ENCODE results near the gene HNRNPA0. TPM values are rescaled to one million over a fixed set of nuclear protein-coding genes. Genes with fewer than 3 reads are reported as not detected.

HNRNPA0 gene
- total RNA-seq, 4 donors from 2014 or later, result 5.9 to 44.7 (median 21.0) TPM

DNA sequence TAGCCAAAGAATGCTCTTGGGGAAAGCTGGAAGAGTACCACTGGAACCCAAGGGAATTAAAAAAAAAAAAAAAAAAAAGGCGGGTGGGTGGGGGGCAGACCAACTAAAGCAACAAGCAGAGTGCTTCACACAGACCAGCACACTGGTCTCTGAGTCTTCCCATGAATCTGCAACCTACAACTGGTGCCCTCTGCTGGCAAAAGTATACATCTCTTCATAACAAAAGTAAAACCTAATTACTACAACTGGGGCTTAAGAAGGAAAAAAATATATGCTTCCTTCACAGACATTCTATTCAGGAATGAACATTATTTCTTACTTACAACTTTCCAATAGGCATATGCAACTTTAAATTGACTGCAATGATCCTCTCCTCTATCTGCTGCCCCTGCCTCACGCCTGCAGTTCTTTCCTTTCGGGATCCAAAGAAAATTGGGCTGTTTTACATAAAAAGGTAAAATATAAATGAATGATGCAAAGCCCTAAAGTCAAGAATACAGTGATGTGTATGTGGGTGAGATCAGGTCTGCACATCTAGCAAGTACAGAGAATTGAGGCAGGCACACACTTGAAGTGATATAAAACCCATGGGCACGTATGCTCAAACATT is 11.0 kb downstream of the HNRNPA0 start:
- intact Hi-C loops (cut with DNase I; ENCODE audit: low total_unique reads), result no loop called here
- H3K27ac ChIP-seq, result no peak overlapping the region
- H3K4me1 ChIP-seq, result no peaks in the 10 kb centered on the region
- no peak for TF ChIP-seq POLR2A (IDR thresholded peaks at IDR 0.05)
- TF ChIP-seq, protein P1, sequence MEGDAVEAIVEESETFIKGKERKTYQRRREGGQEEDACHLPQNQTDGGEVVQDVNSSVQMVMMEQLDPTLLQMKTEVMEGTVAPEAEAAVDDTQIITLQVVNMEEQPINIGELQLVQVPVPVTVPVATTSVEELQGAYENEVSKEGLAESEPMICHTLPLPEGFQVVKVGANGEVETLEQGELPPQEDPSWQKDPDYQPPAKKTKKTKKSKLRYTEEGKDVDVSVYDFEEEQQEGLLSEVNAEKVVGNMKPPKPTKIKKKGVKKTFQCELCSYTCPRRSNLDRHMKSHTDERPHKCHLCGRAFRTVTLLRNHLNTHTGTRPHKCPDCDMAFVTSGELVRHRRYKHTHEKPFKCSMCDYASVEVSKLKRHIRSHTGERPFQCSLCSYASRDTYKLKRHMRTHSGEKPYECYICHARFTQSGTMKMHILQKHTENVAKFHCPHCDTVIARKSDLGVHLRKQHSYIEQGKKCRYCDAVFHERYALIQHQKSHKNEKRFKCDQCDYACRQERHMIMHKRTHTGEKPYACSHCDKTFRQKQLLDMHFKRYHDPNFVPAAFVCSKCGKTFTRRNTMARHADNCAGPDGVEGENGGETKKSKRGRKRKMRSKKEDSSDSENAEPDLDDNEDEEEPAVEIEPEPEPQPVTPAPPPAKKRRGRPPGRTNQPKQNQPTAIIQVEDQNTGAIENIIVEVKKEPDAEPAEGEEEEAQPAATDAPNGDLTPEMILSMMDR (IDR thresholded peaks at IDR 0.05), result peak; percentile 47 to 71 (median 58)
- DNase-seq, result peak; percentile 33 to 50
- no peaks in the 10 kb centered on the region for H3K27me3 ChIP-seq
- no peak overlapping the region for H3K4me3 ChIP-seq
- H3K36me3 ChIP-seq, result no peaks in the 10 kb centered on the region
- H3K9me3 ChIP-seq, result no peaks in the 10 kb centered on the region

DNA sequence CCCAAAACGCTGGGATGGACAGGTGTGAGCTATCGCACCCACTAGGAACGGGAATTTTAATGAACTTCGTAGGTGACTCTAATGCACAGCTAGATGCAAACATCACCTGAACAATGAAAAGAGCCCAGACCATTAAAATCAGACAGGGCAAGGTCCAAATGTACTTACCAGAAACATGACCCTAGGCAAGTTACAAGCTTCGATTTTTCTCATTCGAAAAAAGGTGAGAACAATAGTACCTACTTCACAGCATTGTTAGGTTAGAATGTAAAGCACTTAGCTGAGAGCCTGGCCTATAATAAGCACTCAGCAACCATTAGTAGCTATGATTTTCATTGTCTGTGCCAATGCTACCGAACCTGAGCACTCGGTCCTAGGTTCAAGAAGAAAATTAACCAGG is 12.4 kb downstream of the HNRNPA0 start:
- no peaks in the 10 kb centered on the region for H3K36me3 ChIP-seq
- DNase-seq, result no peak
- H3K4me1 ChIP-seq, result no peaks in the 10 kb centered on the region
- H3K27me3 ChIP-seq, result no peaks in the 10 kb centered on the region
- no peak overlapping the region for H3K27ac ChIP-seq
- no peaks in the 10 kb centered on the region for H3K9me3 ChIP-seq
- intact Hi-C loops (cut with DNase I; ENCODE audit: low total_unique reads), result no loop called here
- H3K4me3 ChIP-seq, result no peak overlapping the region
- TF ChIP-seq POLR2A (IDR thresholded peaks at IDR 0.05), result no peak
- TF ChIP-seq, protein P1 (IDR thresholded peaks at IDR 0.05), result no peak

DNA sequence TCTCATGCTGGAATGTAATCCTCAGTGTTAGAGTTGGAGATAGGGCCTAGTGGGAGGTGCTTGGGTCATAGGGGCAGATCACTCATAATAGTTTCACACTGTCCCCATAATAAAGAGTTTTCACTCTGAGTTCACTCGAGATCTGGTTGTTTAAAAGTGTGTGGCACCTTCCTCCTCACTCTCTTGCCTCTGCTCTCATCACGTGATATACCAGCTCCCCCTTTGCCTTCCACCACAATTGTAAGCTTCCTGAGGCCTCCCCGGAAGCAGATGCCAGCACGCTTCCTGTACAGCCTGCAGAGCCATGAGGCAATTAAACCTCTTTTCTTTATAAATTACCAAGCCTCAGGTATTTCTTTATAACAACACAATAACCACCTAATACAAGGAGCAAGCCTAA is 14.4 kb downstream of the HNRNPA0 start:
- H3K4me1 ChIP-seq, result peaks cover 0 to 6% of the 10 kb centered on the region in 2 donors
- H3K27ac ChIP-seq, result no peak overlapping the region
- H3K27me3 ChIP-seq, result no peaks in the 10 kb centered on the region
- no peak for DNase-seq
- no peak overlapping the region for H3K4me3 ChIP-seq
- intact Hi-C loops (cut with DNase I; ENCODE audit: low total_unique reads), result no loop called here
- H3K36me3 ChIP-seq, result no peaks in the 10 kb centered on the region
- TF ChIP-seq, protein P1 (IDR thresholded peaks at IDR 0.05), result no peak
- TF ChIP-seq POLR2A (IDR thresholded peaks at IDR 0.05), result no peak
- no peaks in the 10 kb centered on the region for H3K9me3 ChIP-seq

DNA sequence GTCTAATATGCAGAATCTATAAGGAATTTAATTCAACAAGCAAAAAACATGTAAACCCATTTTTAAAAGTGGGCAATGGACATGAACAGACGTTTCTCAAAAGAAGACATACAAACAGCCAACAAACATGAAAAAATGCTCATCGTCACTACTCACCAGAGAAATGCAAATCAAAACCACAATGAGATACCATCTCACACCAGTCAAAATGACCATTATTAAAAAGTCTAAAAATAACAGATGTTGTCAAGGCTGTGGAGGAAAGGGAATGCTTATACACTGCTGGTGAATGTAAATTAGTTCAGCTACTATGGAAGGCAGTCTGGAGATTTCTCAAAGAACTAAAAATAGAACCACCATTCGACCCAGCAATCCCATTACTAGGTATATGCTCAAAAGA is 15.2 kb downstream of the HNRNPA0 start:
- Histone ChIP-seq H3K27ac (no peak overlapping the region), H3K9me3 (no peaks in the 10 kb centered on the region), H3K4me3 (no peak overlapping the region), H3K27me3 (no peaks in the 10 kb centered on the region), H3K36me3 (no peaks in the 10 kb centered on the region), H3K4me1 (peaks cover 0 to 6% of the 10 kb centered on the region in 2 donors)
- TF ChIP-seq, protein P1 (IDR thresholded peaks at IDR 0.05), result no peak
- TF ChIP-seq POLR2A (IDR thresholded peaks at IDR 0.05), result no peak
- intact Hi-C loops (cut with DNase I; ENCODE audit: low total_unique reads), result no loop called here
- no peak for DNase-seq

DNA sequence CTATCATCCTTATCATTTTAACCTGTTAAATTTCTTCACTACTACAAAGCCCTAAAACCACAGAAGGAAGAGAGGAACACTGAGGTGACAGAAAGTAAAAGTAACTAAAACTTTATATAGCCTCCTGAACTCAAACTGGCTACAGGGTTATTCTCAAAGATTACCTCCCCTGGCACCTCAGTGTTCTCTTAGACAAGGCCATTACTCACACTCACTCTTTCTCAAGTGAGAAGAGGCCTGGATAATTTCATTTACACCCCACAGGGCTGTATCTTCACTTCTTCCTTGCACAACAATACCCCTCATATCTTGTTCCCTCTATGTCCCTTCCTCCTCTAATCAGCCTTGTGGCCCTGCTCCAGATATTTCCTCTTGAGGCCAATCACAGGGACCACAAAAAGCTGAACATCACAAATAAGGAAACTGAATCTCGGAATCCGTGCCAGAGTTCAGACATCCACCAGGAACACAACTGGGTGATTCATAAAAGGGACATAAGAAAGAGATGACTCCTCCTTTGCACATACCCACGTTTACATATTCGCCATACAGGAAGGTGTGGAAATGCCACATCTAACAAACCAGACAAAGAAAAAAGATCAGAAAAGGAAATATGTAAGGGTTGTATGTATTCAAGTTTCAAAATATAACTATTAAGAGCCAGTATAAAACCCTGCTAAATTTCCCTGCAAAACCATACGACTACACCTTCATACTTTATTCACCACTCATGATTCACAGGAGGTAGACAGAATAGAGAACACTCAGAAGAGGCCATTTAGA is 16.6 kb downstream of the HNRNPA0 start:
- no peak overlapping the region for H3K4me3 ChIP-seq
- intact Hi-C loops (cut with DNase I; ENCODE audit: low total_unique reads), result no loop called here
- no peaks in the 10 kb centered on the region for H3K9me3 ChIP-seq
- peak overlapping the region in 1 of 2 donors; percentile 70 for H3K27ac ChIP-seq
- H3K36me3 ChIP-seq, result no peaks in the 10 kb centered on the region
- no peak for TF ChIP-seq POLR2A (IDR thresholded peaks at IDR 0.05)
- TF ChIP-seq, protein P1 (IDR thresholded peaks at IDR 0.05), result no peak
- no peaks in the 10 kb centered on the region for H3K27me3 ChIP-seq
- DNase-seq, result peak; percentile 20 to 42
- peaks cover 0 to 6% of the 10 kb centered on the region in 2 donors for H3K4me1 ChIP-seq

Data from uterus (tissue), 4 donors.